GM12878 (cell line): ENCODE data around the gene WWOX. TPM values are rescaled to one million over a fixed set of nuclear protein-coding genes. Genes with fewer than 3 reads are reported as not detected.

Source experiments
- ATAC-seq: fragments of 200-7000 bp; cut with Tn5 transposase; 3 replicates; pipeline ENCODE4 v1.9.1; 2020; ENCODE audit warnings: mild to moderate bottlenecking, moderate library complexity
- BruUV-seq: library from RNA; stranded (reverse); fragments of 400-500 nt; replicated peaks from 2 replicates; lab custom pipeline; 2021; lab: Mats Ljungman, UMichigan
- CTCF ChIA-PET: fragments of 300-600 bp; sonication (Branson Sonifier 250); formaldehyde crosslinking; extraction: SDS; loops from one replicate; lab custom pipeline; 2021; ENCODE audit warnings: inconsistent platforms; lab: Yijun Ruan, JAX
- POLR2A ChIA-PET: fragments of 350-600 bp; formaldehyde crosslinking; extraction: SDS; loops from one replicate; lab custom pipeline; 2021; ENCODE audit warnings: inconsistent platforms; lab: Charles Lee
- RAD21 ChIA-PET: fragments of 300-600 bp; sonication (Branson Sonifier 250); formaldehyde crosslinking; loops from one replicate; lab custom pipeline; 2023; ENCODE audit warnings: antibody characterized with exemption; ENCODE audit not compliant: unreplicated experiment; lab: Charles Lee
- SMC1A ChIA-PET: fragments of 300-600 bp; sonication (Branson Sonifier 250); formaldehyde crosslinking; loops from one replicate; lab custom pipeline; 2023; ENCODE audit not compliant: unreplicated experiment, uncharacterized antibody; lab: Charles Lee
- DNase-seq: peaks from one replicate; pipeline ENCODE4 v3.0.0-alpha.2; 2011; ENCODE audit warnings: low read depth, low spot score
- FAIRE-seq: peaks from 3 replicates; lab custom pipeline; 2011; peaks lifted over from hg19 to GRCh38; lab: Jason Lieb, UNC
- H2AFZ ChIP-seq: 2 replicates; pipeline ENCODE4 v1.6.0; 2011; ENCODE audit warnings: low read depth, low read length, control low read depth; ENCODE audit not compliant: control insufficient read depth
- H3K27ac ChIP-seq: 2 replicates; pipeline ENCODE4 v1.5.1; 2011; ENCODE audit warnings: control low read depth; ENCODE audit not compliant: control insufficient read depth, insufficient read depth
- H3K27me3 ChIP-seq, 2 experiments: replicated peaks in 1 of 2; 2 replicates each; pipeline versions ENCODE4 v1.6.0 to v1.6.1; 2011; ENCODE audit warnings: low read length in 1 of 2; ENCODE audit not compliant: control insufficient read depth in 2 of 2, insufficient read depth in 2 of 2
- H3K36me3 ChIP-seq, 2 experiments: 2 replicates each; pipeline ENCODE4 v1.5.1; 2011; ENCODE audit warnings: low read length in 1 of 2; ENCODE audit not compliant: control insufficient read depth in 2 of 2, insufficient read depth in 2 of 2
- H3K4me1 ChIP-seq: 2 replicates; pipeline ENCODE4 v1.6.1; 2011; ENCODE audit warnings: mild to moderate bottlenecking, low read length, moderate library complexity, mixed read lengths; ENCODE audit not compliant: control insufficient read depth, insufficient read depth
- H3K4me2 ChIP-seq: 2 replicates; pipeline ENCODE4 v1.6.0; 2011; ENCODE audit warnings: control low read depth; ENCODE audit not compliant: control insufficient read depth, insufficient read depth
- H3K4me3 ChIP-seq: fragments of 200-600 bp; sonication (generic); 2 replicates; pipeline ENCODE4 v1.5.1; 2016
- H3K79me2 ChIP-seq: 2 replicates; pipeline ENCODE4 v1.6.0; 2011; ENCODE audit warnings: low read length; ENCODE audit not compliant: control insufficient read depth, insufficient read depth
- H3K9ac ChIP-seq: 2 replicates; pipeline ENCODE4 v1.8.0; 2011; ENCODE audit warnings: low read length, control low read depth, mixed read lengths; ENCODE audit not compliant: control insufficient read depth, insufficient read depth
- H3K9me3 ChIP-seq: replicated peaks from 3 replicates; pipeline ENCODE4 v1.5.1; 2011; ENCODE audit warnings: mild to moderate bottlenecking, low read length; ENCODE audit not compliant: control insufficient read depth, insufficient read depth
- H4K20me1 ChIP-seq: 2 replicates; pipeline ENCODE4 v1.6.0; 2011; ENCODE audit not compliant: control insufficient read depth, insufficient read depth
- BCL3 ChIP-seq: IDR thresholded peaks from 2 replicates; pipeline ENCODE4 v1.6.1; 2011; ENCODE audit warnings: borderline replicate concordance, low read depth, mild to moderate bottlenecking, moderate library complexity, low read length; ENCODE audit not compliant: insufficient read depth, poor library complexity, severe bottlenecking
- BMI1 ChIP-seq: fragments of 450-650 bp; IDR thresholded peaks from 2 replicates; pipeline ENCODE4 v1.6.1; 2016; ENCODE audit warnings: mild to moderate bottlenecking, moderate library complexity, borderline replicate concordance
- CBX3 ChIP-seq: fragments of 200-600 bp; sonication (generic); IDR thresholded peaks from 2 replicates; pipeline ENCODE4 v1.6.1; 2016; ENCODE audit warnings: low read depth, borderline replicate concordance
- CHD1 ChIP-seq: IDR thresholded peaks from 2 replicates; pipeline ENCODE4 v1.6.1; 2012; ENCODE audit warnings: low read depth, low read length, improper control_type of control experiment
- CHD4 ChIP-seq: fragments of 200-600 bp; sonication (generic); IDR thresholded peaks from 2 replicates; pipeline ENCODE4 v1.6.1; 2016; ENCODE audit warnings: mild to moderate bottlenecking
- EED ChIP-seq: sonication (generic); IDR thresholded peaks from 2 replicates; pipeline ENCODE4 v1.6.1; 2016; ENCODE audit warnings: antibody characterized with exemption, low read depth
- EGR1 ChIP-seq, 2 experiments: IDR thresholded peaks; 1 replicate in 1 of 2; 2 replicates in 1 of 2; pipeline ENCODE4 v1.6.1; 2011 to 2012; ENCODE audit warnings: low read depth in 2 of 2, low read length in 2 of 2, borderline replicate concordance in 1 of 2, mild to moderate bottlenecking in 1 of 2, moderate library complexity in 1 of 2
- HDGF ChIP-seq: fragments of 450-650 bp; IDR thresholded peaks from 2 replicates; pipeline ENCODE4 v1.6.1; 2016; ENCODE audit warnings: antibody characterized with exemption
- MYB ChIP-seq: fragments of 150-350 bp; IDR thresholded peaks from 2 replicates; pipeline ENCODE4 v1.6.1; 2014; ENCODE audit warnings: mild to moderate bottlenecking, low read depth, low read length, borderline replicate concordance
- NBN ChIP-seq: fragments of 450-650 bp; IDR thresholded peaks from 2 replicates; pipeline ENCODE4 v1.6.1; 2016
- PML ChIP-seq: IDR thresholded peaks from 2 replicates; pipeline ENCODE4 v1.6.1; 2012; ENCODE audit warnings: low read length, inconsistent platforms
- SMARCA5 ChIP-seq: fragments of 450-650 bp; IDR thresholded peaks from 2 replicates; pipeline ENCODE4 v1.6.1; 2017; ENCODE audit warnings: mild to moderate bottlenecking
- SUPT20H ChIP-seq: IDR thresholded peaks from 2 replicates; pipeline ENCODE4 v1.6.1; 2011; ENCODE audit warnings: low read depth, mild to moderate bottlenecking, low read length, moderate library complexity, borderline replicate concordance; ENCODE audit not compliant: control insufficient read depth
- WGBS: methylation state at CpG from one replicate; pipeline ENCODE4 v1.1.6; 2016; ENCODE audit warnings: low lambda C conversion rate; ENCODE audit not compliant: insufficient replicate concordance, insufficient coverage; ENCODE audit errors: missing lambda C conversion rate; 5-methylcytosine and 5-hydroxymethylcytosine counted together
- in situ Hi-C: fragments of 300-500 bp; cut with MboI; formaldehyde crosslinking; loops from 9 replicates; pipeline ENCODE4 v1.14.3; 2018; ENCODE audit warnings: mixed read lengths
- intact Hi-C: fragments of 100-400 bp; cut with micrococcal nuclease; formaldehyde crosslinking; loops from one replicate; pipeline ENCODE4 v1.14.2; 2022; ENCODE audit not compliant: unreplicated experiment
- polyA plus RNA-seq, 11 experiments: library from polyadenylated mRNA; depleted of rRNA in 4 of 11; unstranded in 6 of 11; stranded (reverse) in 5 of 11; fragments of >200 nt; fragmentation: Nextera tagmentation in 4 of 11; fragmentation: Illumina TruSeq in 1 of 11; extraction: Ambion mirVana in 4 of 11; extraction: Trizol in 1 of 11; gene quantifications; 1 replicate in 1 of 11; 2 replicates in 10 of 11; pipeline versions ENCODE4 v1.2.1 to v1.2.3, GENCODE V29; 2011 to 2016; ENCODE audit warnings: inconsistent platforms in 2 of 11, missing spikeins in 2 of 11, low read depth in 1 of 11
- total RNA-seq, 4 experiments: library from RNA; depleted of rRNA in 3 of 4; stranded (reverse); fragments of >200 nt in 3 of 4; fragmentation: Illumina TruSeq in 1 of 4; extraction: Trizol in 1 of 4; gene quantifications; 2 replicates each; pipeline versions ENCODE4 v1.2.1 to v1.2.3, GENCODE V29; 2013 to 2021
- TF ChIP-seq, protein P1 (sequence below): IDR thresholded peaks from 2 replicates; pipeline ENCODE4 v1.6.1; 2011; ENCODE audit warnings: low read depth, low read length, improper control_type of control experiment, borderline replicate concordance
- TF ChIP-seq, protein P2 (sequence below): IDR thresholded peaks from 2 replicates; pipeline ENCODE4 v1.6.1; 2012; ENCODE audit warnings: mild to moderate bottlenecking, low read depth, low read length
- TF ChIP-seq, protein P3 (sequence below): fragments of 450-650 bp; IDR thresholded peaks from 2 replicates; pipeline ENCODE4 v1.6.1; 2017; ENCODE audit warnings: mild to moderate bottlenecking, moderate library complexity

The WWOX gene
- total and polyA plus RNA-seq, 10 of the 15 experiments (the other 5 are each of a cell fraction or from before 2014, with no cell fraction given) = 2.8 to 24.4 (median 17.8) TPM

DNA sequence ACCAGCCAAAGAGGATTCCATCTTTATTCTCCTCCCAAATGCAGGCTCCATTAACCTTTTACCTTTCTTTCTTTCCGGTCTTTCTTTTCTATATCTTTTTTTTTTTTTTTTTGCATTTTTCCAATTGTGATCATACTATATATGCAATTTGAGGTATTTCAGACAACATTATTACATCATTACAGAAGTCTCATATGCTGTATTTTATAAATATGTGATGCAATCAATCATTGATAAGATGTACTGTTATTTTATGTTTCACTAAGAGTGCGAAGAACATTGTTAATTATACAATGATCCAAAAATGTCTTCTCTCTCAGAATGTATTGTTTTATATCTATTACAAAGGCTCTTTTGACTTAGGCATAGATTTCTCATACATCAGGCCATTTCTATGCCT is 683.1 kb downstream of the WWOX start:
- ChIA-PET SMC1A (interaction anchor here (1.3 kb wide), 1 partner anchor 10 kb away, joined by 4 read pairs; no protein-coding TSS in a partner anchor), POLR2A (no interaction called here), CTCF (interaction anchor here (1.3 kb wide), 1 partner anchor 77 kb away, joined by 3 read pairs; no protein-coding TSS in a partner anchor), RAD21 (no interaction called here)
- Histone ChIP-seq H2AFZ (no peak overlapping the region), H3K27me3 (no peaks in the 10 kb centered on the region), H3K4me3 (no peak overlapping the region), H4K20me1 (no peaks in the 10 kb centered on the region), H3K9ac (no peak overlapping the region), H3K4me1 (no peaks in the 10 kb centered on the region), H3K4me2 (no peak overlapping the region), H3K79me2 (no peaks in the 10 kb centered on the region), H3K36me3 (no peaks in the 10 kb centered on the region), H3K27ac (no peak overlapping the region), H3K9me3 (no peaks in the 10 kb centered on the region)
- no peak for FAIRE-seq
- 95% methylated on average over 1 of the region's 2 CpGs for WGBS
- no TSS peak for BruUV-seq
- no peak for DNase-seq
- ATAC-seq = no peak
- in situ Hi-C loops (no loop called here), intact Hi-C loops (no loop called here)
- no peak for TF ChIP-seq NBN
- no peak for TF ChIP-seq EED
- no peak for TF ChIP-seq MYB
- TF ChIP-seq CBX3 = no peak
- TF ChIP-seq HDGF = no peak
- TF ChIP-seq, protein P1, sequence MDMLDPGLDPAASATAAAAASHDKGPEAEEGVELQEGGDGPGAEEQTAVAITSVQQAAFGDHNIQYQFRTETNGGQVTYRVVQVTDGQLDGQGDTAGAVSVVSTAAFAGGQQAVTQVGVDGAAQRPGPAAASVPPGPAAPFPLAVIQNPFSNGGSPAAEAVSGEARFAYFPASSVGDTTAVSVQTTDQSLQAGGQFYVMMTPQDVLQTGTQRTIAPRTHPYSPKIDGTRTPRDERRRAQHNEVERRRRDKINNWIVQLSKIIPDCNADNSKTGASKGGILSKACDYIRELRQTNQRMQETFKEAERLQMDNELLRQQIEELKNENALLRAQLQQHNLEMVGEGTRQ = no peak
- no peak for TF ChIP-seq PML
- no peak for TF ChIP-seq CHD1
- TF ChIP-seq SMARCA5 = no peak
- TF ChIP-seq EGR1 (IDR thresholded peaks at IDR 0.05; ENCODE audit: borderline replicate concordance in 1 of 2, low read depth in 2 of 2, low read length in 2 of 2) = no peak
- TF ChIP-seq BMI1 = no peak
- no peak for TF ChIP-seq CHD4
- TF ChIP-seq, protein P2, sequence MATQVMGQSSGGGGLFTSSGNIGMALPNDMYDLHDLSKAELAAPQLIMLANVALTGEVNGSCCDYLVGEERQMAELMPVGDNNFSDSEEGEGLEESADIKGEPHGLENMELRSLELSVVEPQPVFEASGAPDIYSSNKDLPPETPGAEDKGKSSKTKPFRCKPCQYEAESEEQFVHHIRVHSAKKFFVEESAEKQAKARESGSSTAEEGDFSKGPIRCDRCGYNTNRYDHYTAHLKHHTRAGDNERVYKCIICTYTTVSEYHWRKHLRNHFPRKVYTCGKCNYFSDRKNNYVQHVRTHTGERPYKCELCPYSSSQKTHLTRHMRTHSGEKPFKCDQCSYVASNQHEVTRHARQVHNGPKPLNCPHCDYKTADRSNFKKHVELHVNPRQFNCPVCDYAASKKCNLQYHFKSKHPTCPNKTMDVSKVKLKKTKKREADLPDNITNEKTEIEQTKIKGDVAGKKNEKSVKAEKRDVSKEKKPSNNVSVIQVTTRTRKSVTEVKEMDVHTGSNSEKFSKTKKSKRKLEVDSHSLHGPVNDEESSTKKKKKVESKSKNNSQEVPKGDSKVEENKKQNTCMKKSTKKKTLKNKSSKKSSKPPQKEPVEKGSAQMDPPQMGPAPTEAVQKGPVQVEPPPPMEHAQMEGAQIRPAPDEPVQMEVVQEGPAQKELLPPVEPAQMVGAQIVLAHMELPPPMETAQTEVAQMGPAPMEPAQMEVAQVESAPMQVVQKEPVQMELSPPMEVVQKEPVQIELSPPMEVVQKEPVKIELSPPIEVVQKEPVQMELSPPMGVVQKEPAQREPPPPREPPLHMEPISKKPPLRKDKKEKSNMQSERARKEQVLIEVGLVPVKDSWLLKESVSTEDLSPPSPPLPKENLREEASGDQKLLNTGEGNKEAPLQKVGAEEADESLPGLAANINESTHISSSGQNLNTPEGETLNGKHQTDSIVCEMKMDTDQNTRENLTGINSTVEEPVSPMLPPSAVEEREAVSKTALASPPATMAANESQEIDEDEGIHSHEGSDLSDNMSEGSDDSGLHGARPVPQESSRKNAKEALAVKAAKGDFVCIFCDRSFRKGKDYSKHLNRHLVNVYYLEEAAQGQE = no peak
- TF ChIP-seq SUPT20H = no peak
- TF ChIP-seq, protein P3, sequence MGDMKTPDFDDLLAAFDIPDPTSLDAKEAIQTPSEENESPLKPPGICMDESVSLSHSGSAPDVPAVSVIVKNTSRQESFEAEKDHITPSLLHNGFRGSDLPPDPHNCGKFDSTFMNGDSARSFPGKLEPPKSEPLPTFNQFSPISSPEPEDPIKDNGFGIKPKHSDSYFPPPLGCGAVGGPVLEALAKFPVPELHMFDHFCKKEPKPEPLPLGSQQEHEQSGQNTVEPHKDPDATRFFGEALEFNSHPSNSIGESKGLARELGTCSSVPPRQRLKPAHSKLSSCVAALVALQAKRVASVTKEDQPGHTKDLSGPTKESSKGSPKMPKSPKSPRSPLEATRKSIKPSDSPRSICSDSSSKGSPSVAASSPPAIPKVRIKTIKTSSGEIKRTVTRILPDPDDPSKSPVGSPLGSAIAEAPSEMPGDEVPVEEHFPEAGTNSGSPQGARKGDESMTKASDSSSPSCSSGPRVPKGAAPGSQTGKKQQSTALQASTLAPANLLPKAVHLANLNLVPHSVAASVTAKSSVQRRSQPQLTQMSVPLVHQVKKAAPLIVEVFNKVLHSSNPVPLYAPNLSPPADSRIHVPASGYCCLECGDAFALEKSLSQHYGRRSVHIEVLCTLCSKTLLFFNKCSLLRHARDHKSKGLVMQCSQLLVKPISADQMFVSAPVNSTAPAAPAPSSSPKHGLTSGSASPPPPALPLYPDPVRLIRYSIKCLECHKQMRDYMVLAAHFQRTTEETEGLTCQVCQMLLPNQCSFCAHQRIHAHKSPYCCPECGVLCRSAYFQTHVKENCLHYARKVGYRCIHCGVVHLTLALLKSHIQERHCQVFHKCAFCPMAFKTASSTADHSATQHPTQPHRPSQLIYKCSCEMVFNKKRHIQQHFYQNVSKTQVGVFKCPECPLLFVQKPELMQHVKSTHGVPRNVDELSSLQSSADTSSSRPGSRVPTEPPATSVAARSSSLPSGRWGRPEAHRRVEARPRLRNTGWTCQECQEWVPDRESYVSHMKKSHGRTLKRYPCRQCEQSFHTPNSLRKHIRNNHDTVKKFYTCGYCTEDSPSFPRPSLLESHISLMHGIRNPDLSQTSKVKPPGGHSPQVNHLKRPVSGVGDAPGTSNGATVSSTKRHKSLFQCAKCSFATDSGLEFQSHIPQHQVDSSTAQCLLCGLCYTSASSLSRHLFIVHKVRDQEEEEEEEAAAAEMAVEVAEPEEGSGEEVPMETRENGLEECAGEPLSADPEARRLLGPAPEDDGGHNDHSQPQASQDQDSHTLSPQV = no peak
- TF ChIP-seq BCL3 = no peak
